ENCODE measurements around the gene SCUBE1.

The SCUBE1 gene

GRCh38 chr22:43341565-43341964 lies 1.6 kb downstream of the SCUBE1 start:
- Histone ChIP-seq H3K79me2 (ENCODE audit: control insufficient read depth, insufficient read depth, low read length, unreplicated experiment) (no peaks in the 10 kb centered on the region), H3K4me3 (ENCODE audit: low read depth, low read length) (no peak overlapping the region), H3K27ac (ENCODE audit: low read depth, low read length) (no peak overlapping the region), H3K4me1 (ENCODE audit: control insufficient read depth, insufficient read depth, low read length, unreplicated experiment) (no peaks in the 10 kb centered on the region), H3K36me3 (ENCODE audit: insufficient read depth, low read length) (no peaks in the 10 kb centered on the region), H3K27me3 (ENCODE audit: insufficient read depth, low read length) (peaks cover 33% of the 10 kb centered on the region), H2AFZ (ENCODE audit: low read length, unreplicated experiment) (no peak overlapping the region)

- peaks cover 37% of the 10 kb centered on the region for H3K27me3 ChIP-seq (ENCODE audit: insufficient read depth, low read length)
- H3K4me1 ChIP-seq (ENCODE audit: control insufficient read depth, insufficient read depth, low read length, unreplicated experiment) = no peaks in the 10 kb centered on the region
- H3K27ac ChIP-seq (ENCODE audit: low read depth, low read length) = no peak overlapping the region
- H3K4me3 ChIP-seq (ENCODE audit: low read depth, low read length) = no peak overlapping the region
- no peaks in the 10 kb centered on the region for H3K36me3 ChIP-seq (ENCODE audit: insufficient read depth, low read length)
- H3K79me2 ChIP-seq (ENCODE audit: control insufficient read depth, insufficient read depth, low read length, unreplicated experiment) = no peaks in the 10 kb centered on the region
- H2AFZ ChIP-seq (ENCODE audit: low read length, unreplicated experiment) = no peak overlapping the region
These were observed 4.3 kb downstream of the SCUBE1 start for GRCh38 chr22:43338766-43339345.

- Histone ChIP-seq H3K79me2 (ENCODE audit: control insufficient read depth, insufficient read depth, low read length, unreplicated experiment) (no peaks in the 10 kb centered on the region), H2AFZ (ENCODE audit: low read length, unreplicated experiment) (no peak overlapping the region), H3K4me1 (ENCODE audit: control insufficient read depth, insufficient read depth, low read length, unreplicated experiment) (no peaks in the 10 kb centered on the region), H3K36me3 (ENCODE audit: insufficient read depth, low read length) (no peaks in the 10 kb centered on the region), H3K4me3 (ENCODE audit: low read depth, low read length) (no peak overlapping the region), H3K27ac (ENCODE audit: low read depth, low read length) (no peak overlapping the region), H3K27me3 (ENCODE audit: insufficient read depth, low read length) (peaks cover 38% of the 10 kb centered on the region)
These were observed 5.2 kb downstream of the SCUBE1 start for GRCh38 chr22:43337946-43338345.

- Histone ChIP-seq H3K27ac (ENCODE audit: low read depth, low read length) (no peak overlapping the region), H3K79me2 (ENCODE audit: control insufficient read depth, insufficient read depth, low read length, unreplicated experiment) (no peaks in the 10 kb centered on the region), H3K4me3 (ENCODE audit: low read depth, low read length) (no peak overlapping the region), H2AFZ (ENCODE audit: low read length, unreplicated experiment) (no peak overlapping the region), H3K36me3 (ENCODE audit: insufficient read depth, low read length) (no peaks in the 10 kb centered on the region), H3K4me1 (ENCODE audit: control insufficient read depth, insufficient read depth, low read length, unreplicated experiment) (no peaks in the 10 kb centered on the region), H3K27me3 (ENCODE audit: insufficient read depth, low read length) (peaks cover 38% of the 10 kb centered on the region)
These were observed 5.8 kb downstream of the SCUBE1 start for GRCh38 chr22:43337385-43337784.

GRCh38 chr22:43334378-43334777 lies 8.8 kb downstream of the SCUBE1 start:
- H3K27ac ChIP-seq (ENCODE audit: low read depth, low read length) = no peak overlapping the region
- H3K4me1 ChIP-seq (ENCODE audit: control insufficient read depth, insufficient read depth, low read length, unreplicated experiment) = no peaks in the 10 kb centered on the region
- peaks cover 24% of the 10 kb centered on the region for H3K27me3 ChIP-seq (ENCODE audit: insufficient read depth, low read length)

GRCh38 chr22:43333978-43334377 lies 9.2 kb downstream of the SCUBE1 start:
- H3K4me3 ChIP-seq (ENCODE audit: low read depth, low read length) = no peak overlapping the region
- H3K27ac ChIP-seq (ENCODE audit: low read depth, low read length) = no peak overlapping the region
- no peak overlapping the region for H2AFZ ChIP-seq (ENCODE audit: low read length, unreplicated experiment)
- H3K27me3 ChIP-seq (ENCODE audit: insufficient read depth, low read length) = peaks cover 21% of the 10 kb centered on the region
- H3K36me3 ChIP-seq (ENCODE audit: insufficient read depth, low read length) = no peaks in the 10 kb centered on the region
- no peaks in the 10 kb centered on the region for H3K4me1 ChIP-seq (ENCODE audit: control insufficient read depth, insufficient read depth, low read length, unreplicated experiment)
- no peaks in the 10 kb centered on the region for H3K79me2 ChIP-seq (ENCODE audit: control insufficient read depth, insufficient read depth, low read length, unreplicated experiment)

More at GRCh38 chr22:43334378-43334777, 8.8 kb downstream of the SCUBE1 start:
- Histone ChIP-seq H3K79me2 (ENCODE audit: control insufficient read depth, insufficient read depth, low read length, unreplicated experiment) (no peaks in the 10 kb centered on the region), H3K36me3 (ENCODE audit: insufficient read depth, low read length) (no peaks in the 10 kb centered on the region), H2AFZ (ENCODE audit: low read length, unreplicated experiment) (no peak overlapping the region), H3K4me3 (ENCODE audit: low read depth, low read length) (no peak overlapping the region)

- Histone ChIP-seq H3K4me1 (ENCODE audit: control insufficient read depth, insufficient read depth, low read length, unreplicated experiment) (no peaks in the 10 kb centered on the region), H3K79me2 (ENCODE audit: control insufficient read depth, insufficient read depth, low read length, unreplicated experiment) (no peaks in the 10 kb centered on the region), H3K27me3 (ENCODE audit: insufficient read depth, low read length) (peaks cover 18% of the 10 kb centered on the region), H3K36me3 (ENCODE audit: insufficient read depth, low read length) (no peaks in the 10 kb centered on the region), H2AFZ (ENCODE audit: low read length, unreplicated experiment) (no peak overlapping the region), H3K27ac (ENCODE audit: low read depth, low read length) (no peak overlapping the region), H3K4me3 (ENCODE audit: low read depth, low read length) (no peak overlapping the region)
These were observed 10.0 kb downstream of the SCUBE1 start for GRCh38 chr22:43333156-43333555.

- no peaks in the 10 kb centered on the region for H3K36me3 ChIP-seq (ENCODE audit: insufficient read depth, low read length)
- no peak overlapping the region for H3K4me3 ChIP-seq (ENCODE audit: low read depth, low read length)
- H3K79me2 ChIP-seq (ENCODE audit: control insufficient read depth, insufficient read depth, low read length, unreplicated experiment) = no peaks in the 10 kb centered on the region
- H3K27me3 ChIP-seq (ENCODE audit: insufficient read depth, low read length) = peaks cover 18% of the 10 kb centered on the region
- no peaks in the 10 kb centered on the region for H3K4me1 ChIP-seq (ENCODE audit: control insufficient read depth, insufficient read depth, low read length, unreplicated experiment)
- H2AFZ ChIP-seq (ENCODE audit: low read length, unreplicated experiment) = no peak overlapping the region
- no peak overlapping the region for H3K27ac ChIP-seq (ENCODE audit: low read depth, low read length)
These were observed 11.5 kb downstream of the SCUBE1 start for GRCh38 chr22:43331698-43332097.

GRCh38 chr22:43331069-43331451 lies 12.1 kb downstream of the SCUBE1 start:
- Histone ChIP-seq H3K36me3 (ENCODE audit: insufficient read depth, low read length) (no peaks in the 10 kb centered on the region), H3K4me3 (ENCODE audit: low read depth, low read length) (no peak overlapping the region), H3K27ac (ENCODE audit: low read depth, low read length) (no peak overlapping the region), H3K79me2 (ENCODE audit: control insufficient read depth, insufficient read depth, low read length, unreplicated experiment) (no peaks in the 10 kb centered on the region), H3K4me1 (ENCODE audit: control insufficient read depth, insufficient read depth, low read length, unreplicated experiment) (no peaks in the 10 kb centered on the region), H2AFZ (ENCODE audit: low read length, unreplicated experiment) (no peak overlapping the region), H3K27me3 (ENCODE audit: insufficient read depth, low read length) (peaks cover 21% of the 10 kb centered on the region)

GRCh38 chr22:43330178-43331068 lies 12.7 kb downstream of the SCUBE1 start:
- no peak overlapping the region for H3K4me3 ChIP-seq (ENCODE audit: low read depth, low read length)
- no peak overlapping the region for H3K27ac ChIP-seq (ENCODE audit: low read depth, low read length)
- H3K79me2 ChIP-seq (ENCODE audit: control insufficient read depth, insufficient read depth, low read length, unreplicated experiment) = no peaks in the 10 kb centered on the region
- peaks cover 22% of the 10 kb centered on the region for H3K27me3 ChIP-seq (ENCODE audit: insufficient read depth, low read length)
- H3K4me1 ChIP-seq (ENCODE audit: control insufficient read depth, insufficient read depth, low read length, unreplicated experiment) = no peaks in the 10 kb centered on the region
- H2AFZ ChIP-seq (ENCODE audit: low read length, unreplicated experiment) = no peak overlapping the region
- H3K36me3 ChIP-seq (ENCODE audit: insufficient read depth, low read length) = no peaks in the 10 kb centered on the region

GRCh38 chr22:43329061-43329460 lies 14.1 kb downstream of the SCUBE1 start:
- H3K36me3 ChIP-seq (ENCODE audit: insufficient read depth, low read length) = no peaks in the 10 kb centered on the region
- peaks cover 22% of the 10 kb centered on the region for H3K27me3 ChIP-seq (ENCODE audit: insufficient read depth, low read length)
- H3K4me1 ChIP-seq (ENCODE audit: control insufficient read depth, insufficient read depth, low read length, unreplicated experiment) = no peaks in the 10 kb centered on the region
- no peak overlapping the region for H2AFZ ChIP-seq (ENCODE audit: low read length, unreplicated experiment)
- H3K4me3 ChIP-seq (ENCODE audit: low read depth, low read length) = no peak overlapping the region
- H3K79me2 ChIP-seq (ENCODE audit: control insufficient read depth, insufficient read depth, low read length, unreplicated experiment) = no peaks in the 10 kb centered on the region
- no peak overlapping the region for H3K27ac ChIP-seq (ENCODE audit: low read depth, low read length)

All from ACC112 (cell line).